ENCODE data around the gene DOCK2. TPM values are rescaled to one million over a fixed set of nuclear protein-coding genes. Genes with fewer than 3 reads are reported as not detected.

DOCK2 gene
- total and polyA plus RNA-seq, 8 donors: 4.3 to 101 (median 5.3) TPM

DNA sequence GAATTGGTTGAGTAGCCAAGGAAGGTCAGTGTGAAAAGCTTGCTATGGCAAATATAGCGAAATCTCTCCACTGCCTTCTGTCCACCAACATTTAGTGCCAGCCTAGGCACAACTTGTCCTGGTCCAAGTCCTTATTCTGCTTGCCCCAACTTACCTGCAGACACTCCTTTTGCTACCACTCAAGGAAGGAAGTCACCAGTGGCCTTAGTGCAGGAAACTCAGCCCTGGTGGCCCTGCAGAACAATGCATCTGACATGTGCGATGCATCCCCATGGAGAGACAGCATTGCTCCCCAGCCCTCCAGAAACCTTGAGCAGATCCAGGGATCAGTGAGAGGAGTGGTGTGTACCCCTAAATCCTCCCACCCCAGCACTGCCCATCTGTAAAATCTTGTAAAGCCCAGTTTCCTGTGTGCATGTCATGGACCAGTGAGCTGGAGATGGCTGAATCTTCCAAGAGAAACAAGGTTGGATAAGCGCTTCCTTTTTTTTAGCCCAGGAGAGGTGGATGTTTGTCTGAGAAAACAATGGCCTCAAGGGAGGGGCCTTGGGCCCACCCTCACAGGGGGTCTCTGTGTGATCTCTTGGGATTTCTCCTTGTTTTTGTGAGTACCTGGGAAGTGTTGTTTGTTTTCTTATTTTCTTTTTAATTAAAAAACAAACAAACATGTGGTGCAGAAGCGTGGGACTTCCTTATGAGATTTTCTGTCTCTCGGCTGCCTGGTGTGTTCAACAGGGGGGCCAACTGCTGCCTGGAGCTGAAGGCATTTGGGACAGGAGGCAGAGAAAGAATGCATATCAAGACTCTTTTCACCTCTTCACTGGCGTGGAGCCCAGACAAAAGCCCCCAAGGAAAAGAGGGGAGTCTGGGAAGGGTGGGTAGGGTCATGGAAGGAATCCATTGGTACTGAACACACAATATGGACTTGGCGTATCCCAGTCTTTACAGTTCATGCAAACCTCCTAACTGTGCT, 472.3 kb downstream of the DOCK2 start:
- no peak for DNase-seq
- H3K27ac ChIP-seq: no peak overlapping the region
- no peak for ATAC-seq
- H3K36me3 ChIP-seq: no peaks in the 10 kb centered on the region
- no peaks in the 10 kb centered on the region for H3K9me3 ChIP-seq
- no peaks in the 10 kb centered on the region for H3K27me3 ChIP-seq
- no peak overlapping the region for H3K4me3 ChIP-seq
- intact Hi-C loops (cut with DNase I): loop anchor here in 1 of 2 donors (5.0 kb wide), 1 partner anchor 73 kb away; no protein-coding TSS in a partner anchor
- peaks cover 0 to 13% of the 10 kb centered on the region in 2 donors for H3K4me1 ChIP-seq
- no peak for TF ChIP-seq CTCF (IDR thresholded peaks at IDR 0.05)

GRCh38 chr5:170110403-170111087, 473.5 kb downstream of the DOCK2 start:
- intact Hi-C loops (cut with DNase I): no loop called here
- no peaks in the 10 kb centered on the region for H3K27me3 ChIP-seq
- no peak overlapping the region for H3K4me3 ChIP-seq
- no peak for TF ChIP-seq CTCF (IDR thresholded peaks at IDR 0.05)
- ATAC-seq (no peak), DNase-seq (no peak)
- no peak overlapping the region for H3K27ac ChIP-seq
- no peaks in the 10 kb centered on the region for H3K36me3 ChIP-seq
- H3K9me3 ChIP-seq: peaks cover 0 to 2% of the 10 kb centered on the region in 2 donors
- peaks cover 0 to 13% of the 10 kb centered on the region in 2 donors for H3K4me1 ChIP-seq

GRCh38 chr5:170111088-170111785, 474.2 kb downstream of the DOCK2 start:
- TF ChIP-seq CTCF (IDR thresholded peaks at IDR 0.05): no peak
- no peaks in the 10 kb centered on the region for H3K36me3 ChIP-seq
- no peak overlapping the region for H3K4me3 ChIP-seq
- peaks cover 0 to 2% of the 10 kb centered on the region in 2 donors for H3K9me3 ChIP-seq
- H3K4me1 ChIP-seq: peaks cover 0 to 9% of the 10 kb centered on the region in 2 donors
- intact Hi-C loops (cut with DNase I): no loop called here
- ATAC-seq (no peak), DNase-seq (no peak)
- H3K27me3 ChIP-seq: no peaks in the 10 kb centered on the region
- no peak overlapping the region for H3K27ac ChIP-seq

DNA sequence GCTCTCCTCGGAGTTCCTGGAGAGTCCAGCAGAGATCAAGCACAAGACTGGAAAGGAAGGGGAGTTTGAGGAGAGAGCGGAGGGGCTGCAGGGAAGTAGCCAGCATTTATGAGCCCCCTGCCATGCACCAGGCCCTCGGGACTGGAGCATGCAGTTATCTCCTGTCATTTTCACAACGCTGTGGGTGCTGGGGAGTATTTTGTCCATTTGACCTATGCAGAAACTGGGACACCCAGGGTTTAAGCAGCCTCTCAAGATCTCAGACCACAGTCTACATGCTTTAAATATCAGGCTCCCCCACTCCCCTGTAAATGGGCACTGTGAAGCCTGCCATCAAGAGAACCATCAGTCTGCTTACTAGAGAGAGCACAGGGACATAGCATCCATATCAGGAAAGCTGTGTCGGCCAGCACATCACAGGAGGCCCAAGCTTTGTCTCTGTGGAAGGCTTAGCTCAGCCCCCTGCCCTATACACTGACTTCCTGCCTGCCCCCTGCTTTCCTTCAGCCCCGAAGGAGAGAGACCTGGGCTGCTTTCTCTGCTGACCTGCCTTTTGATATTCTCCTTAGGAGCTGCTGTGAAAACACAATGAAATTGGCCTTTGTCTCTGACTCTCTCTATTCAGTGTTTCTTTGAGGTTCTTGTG, 475.9 kb downstream of the DOCK2 start:
- H3K4me3 ChIP-seq: no peak overlapping the region
- H3K36me3 ChIP-seq: no peaks in the 10 kb centered on the region
- TF ChIP-seq CTCF (IDR thresholded peaks at IDR 0.05): no peak
- no peak for ATAC-seq
- peaks cover 0 to 9% of the 10 kb centered on the region in 2 donors for H3K4me1 ChIP-seq
- no peak for DNase-seq
- peak overlapping the region in 1 of 2 donors; percentile 64 for H3K27ac ChIP-seq
- peaks cover 0 to 2% of the 10 kb centered on the region in 2 donors for H3K9me3 ChIP-seq
- intact Hi-C loops (cut with DNase I): no loop called here
- H3K27me3 ChIP-seq: no peaks in the 10 kb centered on the region
